Liver (tissue), 9 donors: ENCODE results near the gene CUZD1. TPM values are rescaled to one million over a fixed set of nuclear protein-coding genes. Genes with fewer than 3 reads are reported as not detected.
"Not testable (repeated sequence)": the region's sequence is repeated elsewhere in the genome, so short reads cannot be mapped to it uniquely, and the experiment has no call there.

ENCODE experiments used
- DNase-seq: peaks from one replicate; pipeline ENCODE4 v3.0.0-alpha.2; 2017; ENCODE audit warnings: low spot score
- H3K27ac ChIP-seq, 2 donors: one replicate each; pipeline ENCODE4 v1.7.0; 2013; ENCODE audit warnings: inconsistent platforms in 2 of 2, low read length in 2 of 2, control low read depth in 1 of 2, low read depth in 1 of 2, mild to moderate bottlenecking in 1 of 2
- H3K27me3 ChIP-seq, 4 donors: one replicate each; pipeline versions ENCODE4 v1.6.1 to v1.7.0; 2013; ENCODE audit warnings: low read length in 3 of 4, inconsistent platforms in 1 of 4, mild to moderate bottlenecking in 1 of 4, moderate library complexity in 1 of 4; ENCODE audit not compliant: control insufficient read depth in 4 of 4, insufficient read depth in 4 of 4
- H3K36me3 ChIP-seq, 4 donors: one replicate each; pipeline versions ENCODE4 v1.6.1 to v1.7.0; 2013; ENCODE audit warnings: low read length in 3 of 4, mild to moderate bottlenecking in 3 of 4, low read depth in 1 of 4, moderate library complexity in 1 of 4; ENCODE audit not compliant: control insufficient read depth in 4 of 4, insufficient read depth in 3 of 4
- H3K4me1 ChIP-seq, 4 donors: one replicate each; pipeline versions ENCODE4 v1.6.1 to v1.7.0; 2013; ENCODE audit warnings: low read length in 3 of 4, mild to moderate bottlenecking in 3 of 4, moderate library complexity in 1 of 4; ENCODE audit not compliant: control insufficient read depth in 4 of 4, insufficient read depth in 4 of 4
- H3K4me3 ChIP-seq, 3 donors: one replicate each; pipeline versions ENCODE4 v1.6.1 to v1.7.0; 2013; ENCODE audit warnings: low read length in 3 of 3, control low read depth in 1 of 3, low read depth in 1 of 3, mild to moderate bottlenecking in 1 of 3
- H3K9ac ChIP-seq, 2 donors: one replicate each; pipeline ENCODE4 v1.7.0; 2013; ENCODE audit warnings: low read length in 2 of 2, mild to moderate bottlenecking in 2 of 2, moderate library complexity in 2 of 2, control low read depth in 1 of 2, low read depth in 1 of 2
- H3K9me3 ChIP-seq, 4 donors: one replicate each; pipeline versions ENCODE4 v1.6.1 to v1.7.0; 2013; ENCODE audit warnings: low read length in 3 of 4; ENCODE audit not compliant: control insufficient read depth in 4 of 4
- EGR1 ChIP-seq, 2 donors: IDR thresholded peaks; 2 replicates each; pipeline ENCODE4 v1.6.1; 2016 to 2018; ENCODE audit warnings: antibody characterized with exemption in 2 of 2, low read depth in 2 of 2
- FOXA2 ChIP-seq: IDR thresholded peaks from 2 replicates; pipeline ENCODE4 v1.6.1; 2016; ENCODE audit warnings: antibody characterized with exemption
- GABPA ChIP-seq, 2 donors: IDR thresholded peaks in 1 of 2; conservative IDR thresholded peaks in 1 of 2; 2 replicates each; pipeline ENCODE4 v1.6.1; 2016; ENCODE audit warnings: antibody characterized with exemption in 2 of 2, mild to moderate bottlenecking in 1 of 2, moderate library complexity in 1 of 2
- JUND ChIP-seq, 2 donors: IDR thresholded peaks; 2 replicates each; pipeline ENCODE4 v1.6.1; 2016; ENCODE audit warnings: antibody characterized with exemption in 2 of 2
- NR2F2 ChIP-seq: IDR thresholded peaks from 2 replicates; pipeline ENCODE4 v1.6.1; 2016; ENCODE audit warnings: antibody characterized with exemption
- RAD21 ChIP-seq, 2 donors: IDR thresholded peaks; 2 replicates each; pipeline ENCODE4 v1.6.1; 2016; ENCODE audit warnings: antibody characterized with exemption in 2 of 2, mild to moderate bottlenecking in 2 of 2
- SP1 ChIP-seq: IDR thresholded peaks from 2 replicates; pipeline ENCODE4 v1.6.1; 2018; ENCODE audit warnings: antibody characterized with exemption, mild to moderate bottlenecking
- TAF1 ChIP-seq: conservative IDR thresholded peaks from 2 replicates; pipeline ENCODE4 v1.6.1; 2016; ENCODE audit warnings: antibody characterized with exemption, mild to moderate bottlenecking
- YY1 ChIP-seq: IDR thresholded peaks from 2 replicates; pipeline ENCODE4 v1.6.1; 2016; ENCODE audit warnings: antibody characterized with exemption, mild to moderate bottlenecking
- WGBS: extraction: QIAGEN DNeasy Blood & Tissue Kit; methylation state at CpG from one replicate; pipeline ENCODE4 v1.1.7; 2013; 5-methylcytosine and 5-hydroxymethylcytosine counted together
- polyA plus RNA-seq, 2 donors: library from polyadenylated mRNA; stranded (reverse) in 1 of 2; unstranded in 1 of 2; fragments of 200-250 nt in 1 of 2; fragments of >200 nt in 1 of 2; fragmentation: Nextera tagmentation in 1 of 2; extraction: Ambion mirVana in 1 of 2; gene quantifications; one replicate each; pipeline versions ENCODE4 v1.2.1 to v1.2.3, GENCODE V29; 2013 to 2015
- total RNA-seq, 2 donors: library from RNA; depleted of rRNA; stranded (reverse); fragments of >200 nt; gene quantifications; one replicate each; pipeline ENCODE4 v1.2.3, GENCODE V29; 2014
- TF ChIP-seq, protein P1 (sequence below): IDR thresholded peaks from 2 replicates; pipeline ENCODE4 v1.6.1; 2016; ENCODE audit warnings: antibody characterized with exemption, mild to moderate bottlenecking
- TF ChIP-seq, protein P2 (sequence below): IDR thresholded peaks from 2 replicates; pipeline ENCODE4 v1.6.1; 2016; ENCODE audit warnings: antibody characterized with exemption
- donor health status: healthy.
- donor health status: healthy.
- donor health status: healthy.
- donor health status: healthy.
- donor health status: healthy.

Gene CUZD1
- total and polyA plus RNA-seq, 4 donors = 0.03 to 0.17 (median 0.10) TPM

DNA sequence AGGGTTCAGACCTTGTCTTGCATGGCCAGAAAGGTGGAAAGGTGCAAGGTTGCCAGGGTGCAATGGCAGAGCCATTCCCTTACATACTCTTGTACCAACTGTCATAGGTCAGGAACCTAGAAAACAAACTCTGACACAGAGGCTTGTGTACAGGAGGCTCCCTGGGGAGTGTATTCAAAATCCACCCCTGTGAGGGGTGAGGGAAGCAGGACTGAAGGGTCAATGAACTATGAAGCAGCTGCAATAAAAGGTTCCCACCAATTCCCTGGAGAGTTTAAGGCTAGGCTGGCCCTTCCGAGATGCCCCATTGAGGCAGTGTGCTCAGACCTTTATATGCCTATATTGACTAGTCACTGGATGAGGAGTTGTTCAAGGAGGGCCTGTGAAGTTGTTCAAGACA lies 13.9 kb upstream of the CUZD1 start:
- TF ChIP-seq FOXA2 (no peak), JUND (IDR thresholded peaks at IDR 0.05) (no peak), NR2F2 (no peak), RAD21 (IDR thresholded peaks at IDR 0.05) (no peak), GABPA (IDR thresholded peaks at IDR 0.05 in 1 of 2, conservative IDR thresholded peaks at IDR 0.05 in 1 of 2) (no peak), TAF1 (no peak), YY1 (no peak), SP1 (no peak)

DNA sequence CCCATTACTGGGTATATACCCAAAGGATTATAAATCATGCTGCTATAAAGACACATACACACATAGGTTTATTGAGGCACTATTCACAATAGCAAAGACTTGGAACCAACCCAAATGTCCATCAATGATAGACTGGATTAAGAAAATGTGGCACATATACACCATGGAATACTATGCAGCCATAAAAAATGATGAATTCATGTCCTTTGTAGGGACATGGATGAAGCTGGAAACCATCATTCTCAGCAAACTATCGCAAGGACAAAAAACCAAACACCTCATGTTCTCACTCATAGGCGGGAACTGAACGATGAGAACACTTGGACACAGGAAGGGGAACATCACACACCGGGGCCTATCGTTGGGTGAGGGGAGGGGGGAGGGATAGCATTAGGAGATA lies 12.4 kb upstream of the CUZD1 start:
- 95% methylated on average over 5 of the region's 5 CpGs for WGBS
- H3K27me3 ChIP-seq, H3K9me3 ChIP-seq, DNase-seq, H3K4me1 ChIP-seq, H3K36me3 ChIP-seq, H3K27ac ChIP-seq, H3K4me3 ChIP-seq, H3K9ac ChIP-seq: not testable (repeated sequence)

More for the DNA sequence above, 13.9 kb upstream of the CUZD1 start:
- no peaks in the 10 kb centered on the region for H3K27me3 ChIP-seq
- H3K27ac ChIP-seq = no peak overlapping the region
- H3K9me3 ChIP-seq = no peaks in the 10 kb centered on the region
- no peaks in the 10 kb centered on the region for H3K36me3 ChIP-seq
- H3K4me1 ChIP-seq = no peaks in the 10 kb centered on the region
- DNase-seq = no peak
- 94% methylated on average over 1 of the region's 1 CpG for WGBS
- no peak overlapping the region for H3K9ac ChIP-seq
- no peak overlapping the region for H3K4me3 ChIP-seq

DNA sequence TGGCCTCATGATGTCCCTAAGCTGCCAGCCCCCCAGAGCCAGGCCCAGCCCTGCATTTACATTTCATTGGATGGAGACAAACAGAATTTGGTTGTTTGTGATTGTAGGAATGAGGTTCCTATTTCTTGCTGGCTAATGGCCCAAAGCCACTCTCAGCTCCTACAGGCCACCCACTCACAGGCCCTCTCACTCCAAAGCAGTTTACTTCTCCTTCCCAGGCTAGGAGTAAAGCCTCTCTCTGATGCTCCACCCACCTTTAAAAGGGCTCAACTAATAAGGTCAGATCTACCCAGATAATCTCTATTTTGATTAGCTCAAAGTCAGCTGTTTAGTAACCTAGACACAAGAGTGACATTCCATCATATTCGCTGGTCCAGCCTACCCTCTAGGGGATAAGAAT lies 11.2 kb upstream of the CUZD1 start:
- Histone ChIP-seq H3K9ac (no peak overlapping the region), H3K36me3 (no peaks in the 10 kb centered on the region), H3K4me1 (no peaks in the 10 kb centered on the region), H3K4me3 (no peak overlapping the region), H3K27ac (no peak overlapping the region), H3K27me3 (no peaks in the 10 kb centered on the region), H3K9me3 (no peaks in the 10 kb centered on the region)
- 96% methylated on average over 1 of the region's 1 CpG for WGBS
- DNase-seq = no peak
- no peak for TF ChIP-seq YY1
- no peak for TF ChIP-seq EGR1 (IDR thresholded peaks at IDR 0.05; ENCODE audit: low read depth in 2 of 2)
- TF ChIP-seq TAF1 = no peak
- TF ChIP-seq JUND (IDR thresholded peaks at IDR 0.05) = no peak
- TF ChIP-seq, protein P1, sequence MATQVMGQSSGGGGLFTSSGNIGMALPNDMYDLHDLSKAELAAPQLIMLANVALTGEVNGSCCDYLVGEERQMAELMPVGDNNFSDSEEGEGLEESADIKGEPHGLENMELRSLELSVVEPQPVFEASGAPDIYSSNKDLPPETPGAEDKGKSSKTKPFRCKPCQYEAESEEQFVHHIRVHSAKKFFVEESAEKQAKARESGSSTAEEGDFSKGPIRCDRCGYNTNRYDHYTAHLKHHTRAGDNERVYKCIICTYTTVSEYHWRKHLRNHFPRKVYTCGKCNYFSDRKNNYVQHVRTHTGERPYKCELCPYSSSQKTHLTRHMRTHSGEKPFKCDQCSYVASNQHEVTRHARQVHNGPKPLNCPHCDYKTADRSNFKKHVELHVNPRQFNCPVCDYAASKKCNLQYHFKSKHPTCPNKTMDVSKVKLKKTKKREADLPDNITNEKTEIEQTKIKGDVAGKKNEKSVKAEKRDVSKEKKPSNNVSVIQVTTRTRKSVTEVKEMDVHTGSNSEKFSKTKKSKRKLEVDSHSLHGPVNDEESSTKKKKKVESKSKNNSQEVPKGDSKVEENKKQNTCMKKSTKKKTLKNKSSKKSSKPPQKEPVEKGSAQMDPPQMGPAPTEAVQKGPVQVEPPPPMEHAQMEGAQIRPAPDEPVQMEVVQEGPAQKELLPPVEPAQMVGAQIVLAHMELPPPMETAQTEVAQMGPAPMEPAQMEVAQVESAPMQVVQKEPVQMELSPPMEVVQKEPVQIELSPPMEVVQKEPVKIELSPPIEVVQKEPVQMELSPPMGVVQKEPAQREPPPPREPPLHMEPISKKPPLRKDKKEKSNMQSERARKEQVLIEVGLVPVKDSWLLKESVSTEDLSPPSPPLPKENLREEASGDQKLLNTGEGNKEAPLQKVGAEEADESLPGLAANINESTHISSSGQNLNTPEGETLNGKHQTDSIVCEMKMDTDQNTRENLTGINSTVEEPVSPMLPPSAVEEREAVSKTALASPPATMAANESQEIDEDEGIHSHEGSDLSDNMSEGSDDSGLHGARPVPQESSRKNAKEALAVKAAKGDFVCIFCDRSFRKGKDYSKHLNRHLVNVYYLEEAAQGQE = no peak
- TF ChIP-seq, protein P2, sequence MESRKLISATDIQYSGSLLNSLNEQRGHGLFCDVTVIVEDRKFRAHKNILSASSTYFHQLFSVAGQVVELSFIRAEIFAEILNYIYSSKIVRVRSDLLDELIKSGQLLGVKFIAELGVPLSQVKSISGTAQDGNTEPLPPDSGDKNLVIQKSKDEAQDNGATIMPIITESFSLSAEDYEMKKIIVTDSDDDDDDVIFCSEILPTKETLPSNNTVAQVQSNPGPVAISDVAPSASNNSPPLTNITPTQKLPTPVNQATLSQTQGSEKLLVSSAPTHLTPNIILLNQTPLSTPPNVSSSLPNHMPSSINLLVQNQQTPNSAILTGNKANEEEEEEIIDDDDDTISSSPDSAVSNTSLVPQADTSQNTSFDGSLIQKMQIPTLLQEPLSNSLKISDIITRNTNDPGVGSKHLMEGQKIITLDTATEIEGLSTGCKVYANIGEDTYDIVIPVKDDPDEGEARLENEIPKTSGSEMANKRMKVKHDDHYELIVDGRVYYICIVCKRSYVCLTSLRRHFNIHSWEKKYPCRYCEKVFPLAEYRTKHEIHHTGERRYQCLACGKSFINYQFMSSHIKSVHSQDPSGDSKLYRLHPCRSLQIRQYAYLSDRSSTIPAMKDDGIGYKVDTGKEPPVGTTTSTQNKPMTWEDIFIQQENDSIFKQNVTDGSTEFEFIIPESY = no peak
- no peak for TF ChIP-seq NR2F2
- TF ChIP-seq FOXA2 = no peak
